ENCODE results near the gene TCF7. TPM values are rescaled to one million over a fixed set of nuclear protein-coding genes. Genes with fewer than 3 reads are reported as not detected.
A peak's percentile ranks its signal among the peaks of the same experiment; 100 is the strongest.
"Not testable (repeated sequence)": the region's sequence is repeated elsewhere in the genome, so short reads cannot be mapped to it uniquely, and the experiment has no call there.

Gene TCF7
- polyA plus RNA-seq, 4 donors: 10.9 to 17.3 (median 14.1) TPM

- DNase-seq (ENCODE audit: low read depth in 4 of 4, low spot score in 2 of 4): no peak
Observed at GRCh38 chr5:134142052-134142451, 27.6 kb downstream of the TCF7 start.

- DNase-seq (ENCODE audit: low read depth in 4 of 4, low spot score in 2 of 4): no peak
Observed at GRCh38 chr5:134142806-134143205, 28.3 kb downstream of the TCF7 start.

- no peak for DNase-seq (ENCODE audit: low read depth in 4 of 4, low spot score in 2 of 4)
Observed at GRCh38 chr5:134143431-134143830, 28.9 kb downstream of the TCF7 start.

GRCh38 chr5:134143944-134144941, 29.8 kb downstream of the TCF7 start:
- no peak for DNase-seq (ENCODE audit: low read depth in 4 of 4, low spot score in 2 of 4)

GRCh38 chr5:134145041-134145757, 30.7 kb downstream of the TCF7 start:
- no peak for DNase-seq (ENCODE audit: low read depth in 4 of 4, low spot score in 2 of 4)

- DNase-seq (ENCODE audit: low read depth in 4 of 4, low spot score in 2 of 4): peak in 3 of 4 donors; percentile 34 to 52 (median 49)
Observed at GRCh38 chr5:134145779-134146581, 31.5 kb downstream of the TCF7 start.

- DNase-seq (ENCODE audit: low read depth in 4 of 4, low spot score in 2 of 4): no peak
Observed at GRCh38 chr5:134146651-134147518, 32.4 kb downstream of the TCF7 start.

- DNase-seq (ENCODE audit: low read depth in 4 of 4, low spot score in 2 of 4): peak in 1 of 4 donors; percentile 20
Observed at GRCh38 chr5:134148316-134148715, 33.8 kb downstream of the TCF7 start.

- no peak for DNase-seq (ENCODE audit: low read depth in 4 of 4, low spot score in 2 of 4)
Observed at GRCh38 chr5:134148986-134149539, 34.6 kb downstream of the TCF7 start.

- no peak for DNase-seq (ENCODE audit: low read depth in 4 of 4, low spot score in 2 of 4)
Observed at GRCh38 chr5:134149571-134150303, 35.3 kb downstream of the TCF7 start.

- DNase-seq (ENCODE audit: low read depth in 4 of 4, low spot score in 2 of 4): no peak
Observed at GRCh38 chr5:134151723-134152122, 37.2 kb downstream of the TCF7 start.

- not testable (repeated sequence) for DNase-seq (ENCODE audit: low read depth in 4 of 4, low spot score in 2 of 4)
Observed at GRCh38 chr5:134152173-134152832, 37.8 kb downstream of the TCF7 start.

- DNase-seq (ENCODE audit: low read depth in 4 of 4, low spot score in 2 of 4): no peak
Observed at GRCh38 chr5:134153241-134153640, 38.8 kb downstream of the TCF7 start.

GRCh38 chr5:134153657-134154056, 39.2 kb downstream of the TCF7 start:
- no peak for DNase-seq (ENCODE audit: low read depth in 4 of 4, low spot score in 2 of 4)

- no peak for DNase-seq (ENCODE audit: low read depth in 4 of 4, low spot score in 2 of 4)
Observed at GRCh38 chr5:134161513-134162395, 47.3 kb downstream of the TCF7 start.

- DNase-seq (ENCODE audit: low read depth in 4 of 4, low spot score in 2 of 4): no peak
Observed at GRCh38 chr5:134162592-134162991, 48.1 kb downstream of the TCF7 start.

- no peak for DNase-seq (ENCODE audit: low read depth in 4 of 4, low spot score in 2 of 4)
Observed at GRCh38 chr5:134171972-134172371, 57.5 kb downstream of the TCF7 start.
